Islet precursor cell (in vitro differentiated cells): ENCODE measurements around the gene EDN1.

Experiments used
- DNase-seq: peaks from one replicate; pipeline ENCODE4 v3.0.0-alpha.2; 2018

The EDN1 gene

DNA sequence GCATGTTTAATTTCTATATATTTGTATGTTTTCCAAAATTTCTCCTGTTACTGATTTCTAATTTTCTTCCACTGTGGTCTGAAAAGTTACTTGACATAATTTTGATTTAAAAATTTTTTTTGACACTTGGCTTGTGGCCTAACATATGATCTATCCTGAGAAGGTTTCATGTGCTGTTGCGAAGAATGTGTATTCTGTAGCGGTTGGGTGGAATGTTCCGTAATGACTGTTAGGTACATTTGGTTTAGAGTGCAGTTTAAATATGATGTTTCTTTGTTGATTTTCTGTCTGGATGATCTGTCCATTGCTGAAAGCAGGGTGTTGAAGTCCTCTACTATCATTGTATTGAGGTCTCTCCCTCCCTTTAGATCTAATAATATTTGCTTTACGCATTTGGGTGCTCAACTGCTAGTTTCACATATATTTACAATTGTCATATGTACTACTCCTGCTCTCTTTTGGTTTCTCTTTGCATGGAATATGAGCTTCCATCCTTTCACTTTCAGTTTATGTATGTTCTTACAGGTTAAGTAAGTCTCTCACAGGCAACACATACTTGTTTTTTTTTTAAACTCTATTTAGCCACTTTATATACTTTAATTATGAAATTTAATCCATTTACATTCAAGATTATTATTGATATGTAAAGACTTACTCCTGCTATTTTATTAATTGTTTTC, 19.5 kb upstream of the EDN1 start:
- no peak for DNase-seq

DNA sequence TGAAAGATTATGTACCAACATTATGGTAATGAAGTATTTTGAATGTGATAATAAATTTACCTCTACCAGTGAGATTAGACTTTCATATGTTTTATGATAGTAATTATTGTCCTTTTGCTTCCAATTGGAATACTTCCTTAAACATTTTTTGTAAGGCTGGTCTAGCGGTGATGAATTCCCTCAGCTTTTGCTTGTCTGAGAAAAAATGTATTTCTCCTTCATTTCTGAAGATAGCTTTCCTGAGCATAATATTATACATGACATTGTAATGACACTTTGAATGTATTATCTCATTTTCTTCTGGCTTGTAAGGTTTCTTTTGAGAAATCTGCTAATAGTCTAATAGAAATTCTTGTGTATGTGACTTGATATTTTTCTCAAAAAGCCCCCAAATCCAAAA, 18.6 kb upstream of the EDN1 start:
- no peak for DNase-seq

DNA sequence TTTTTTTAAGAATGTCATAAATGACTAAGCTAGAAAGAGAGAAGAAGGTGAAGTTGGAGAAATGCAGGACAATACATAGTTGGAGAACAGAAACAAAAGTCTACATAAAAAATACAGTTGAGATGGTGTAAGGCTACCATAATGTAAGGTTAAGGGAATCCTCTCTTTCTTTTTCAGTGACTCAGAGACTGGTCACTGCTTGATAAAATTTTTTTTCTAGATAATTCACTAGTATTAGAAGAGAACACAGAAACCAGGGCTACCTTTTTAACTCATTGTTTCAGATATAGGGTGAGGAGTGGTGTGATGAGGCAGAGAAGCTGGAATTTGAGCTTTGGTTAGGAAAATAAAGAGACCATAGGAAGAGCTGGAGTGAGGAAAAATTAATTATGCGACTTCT, 18.2 kb upstream of the EDN1 start:
- DNase-seq = no peak

DNA sequence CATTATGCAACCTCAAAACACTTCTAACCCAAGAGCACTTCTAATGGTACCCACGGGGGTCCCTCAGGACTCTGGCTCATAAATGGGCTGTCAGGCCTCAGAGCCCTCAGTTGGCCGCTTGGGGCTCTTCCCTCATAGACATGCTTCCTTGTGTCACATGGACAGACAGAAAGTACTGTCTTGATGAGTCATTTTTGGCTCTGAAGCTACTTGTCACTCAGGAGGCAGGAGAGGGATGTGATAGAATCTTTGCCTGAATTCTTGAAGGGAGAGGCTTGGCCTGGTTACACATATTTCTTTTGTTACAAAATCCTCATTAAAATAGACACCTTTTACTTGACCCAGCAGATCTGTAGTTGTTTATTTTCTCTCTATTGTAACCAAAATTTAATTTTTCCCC, 15.1 kb upstream of the EDN1 start:
- DNase-seq = peak; percentile 67

DNA sequence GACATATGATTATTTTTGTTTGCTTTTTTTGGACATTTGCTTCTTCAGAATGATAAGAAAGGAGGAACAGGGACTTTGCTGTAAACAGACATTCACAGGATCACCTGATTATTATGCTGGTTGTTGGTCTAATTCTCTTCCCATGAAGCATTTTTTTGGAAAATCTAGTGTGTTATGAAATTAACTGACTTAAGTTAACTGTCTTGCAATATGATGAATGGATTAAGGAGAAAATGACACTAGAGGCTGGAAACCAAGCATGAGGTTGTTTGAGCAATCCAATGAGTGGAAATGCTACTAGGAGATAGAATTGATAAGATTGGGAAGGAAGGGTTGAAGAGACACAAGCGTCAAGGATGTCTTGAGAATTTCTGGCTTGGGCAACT, 13.2 kb upstream of the EDN1 start:
- no peak for DNase-seq

DNA sequence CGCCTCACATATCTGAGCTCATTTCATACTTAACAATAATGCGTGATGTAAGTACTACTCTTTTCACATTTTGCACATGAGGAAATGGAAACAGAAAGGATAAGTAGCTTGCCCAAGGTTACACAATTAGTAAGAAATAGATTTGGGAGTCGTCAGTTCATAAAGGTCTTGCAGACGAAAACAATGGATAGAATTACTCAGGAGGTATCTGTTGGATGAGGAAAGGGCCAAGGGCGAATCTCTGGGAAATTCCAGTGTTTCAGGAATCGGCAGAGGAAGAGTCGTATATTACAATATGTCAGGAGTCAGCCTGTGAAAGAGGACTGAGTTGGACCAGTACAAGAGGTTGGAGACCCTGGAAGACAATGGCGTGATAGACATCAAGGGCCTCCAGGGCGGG, 12.8 kb upstream of the EDN1 start:
- no peak for DNase-seq

DNA sequence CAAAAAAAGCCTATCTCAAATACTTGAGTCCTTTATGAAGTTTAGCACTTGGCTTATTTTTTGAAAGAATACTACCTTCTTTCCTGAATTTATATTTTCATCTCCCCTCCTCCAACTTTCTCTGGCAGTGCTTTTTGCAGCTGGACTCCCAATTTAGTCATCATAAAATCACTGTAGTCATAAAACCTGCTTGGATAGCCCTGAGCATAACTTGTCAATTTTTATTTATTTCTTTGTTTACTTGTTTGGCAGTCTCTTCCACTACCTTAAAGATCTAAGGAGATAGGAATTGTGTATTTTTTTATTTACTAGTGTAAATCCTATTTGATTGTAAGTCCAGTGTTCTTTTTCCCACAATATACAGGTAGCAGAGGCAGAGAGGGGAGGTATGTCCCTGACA, 11.2 kb upstream of the EDN1 start:
- no peak for DNase-seq

DNA sequence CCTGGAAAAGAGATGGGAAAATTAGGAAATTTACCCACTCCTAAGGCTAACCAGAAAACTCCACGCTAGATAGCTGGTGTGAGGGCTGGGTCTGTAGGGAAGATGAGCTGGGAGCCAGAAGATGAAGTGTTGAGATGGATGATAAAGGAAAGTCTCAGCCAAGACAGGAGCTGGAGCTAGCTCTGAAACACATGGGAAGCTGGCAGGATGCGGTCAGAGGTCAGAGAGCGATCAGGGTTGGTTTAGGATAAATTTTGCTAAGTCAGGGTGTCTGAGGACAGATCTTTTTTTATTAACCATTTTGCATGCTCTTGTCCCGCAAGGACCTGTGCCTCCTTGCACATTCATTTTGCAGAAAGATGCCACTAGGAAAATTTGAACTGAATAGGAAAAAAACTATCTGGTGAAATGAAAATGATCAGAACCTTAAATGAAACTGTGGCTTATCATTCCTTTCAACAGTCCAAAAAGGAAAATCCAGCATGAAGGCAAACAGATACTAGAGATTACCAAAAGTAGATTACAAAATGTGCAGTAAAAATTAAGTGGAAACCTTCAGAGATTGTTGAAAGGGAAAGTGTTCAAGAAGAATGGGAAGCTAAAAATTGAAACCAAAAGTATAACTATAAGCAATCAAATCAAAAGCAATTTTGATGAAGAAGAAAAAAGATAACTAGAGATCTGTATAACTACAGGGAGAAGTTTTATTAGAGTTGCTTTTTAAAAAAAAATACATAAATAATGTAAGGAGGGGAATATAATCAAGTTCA, 10.7 kb upstream of the EDN1 start:
- DNase-seq = peak; percentile 59

DNA sequence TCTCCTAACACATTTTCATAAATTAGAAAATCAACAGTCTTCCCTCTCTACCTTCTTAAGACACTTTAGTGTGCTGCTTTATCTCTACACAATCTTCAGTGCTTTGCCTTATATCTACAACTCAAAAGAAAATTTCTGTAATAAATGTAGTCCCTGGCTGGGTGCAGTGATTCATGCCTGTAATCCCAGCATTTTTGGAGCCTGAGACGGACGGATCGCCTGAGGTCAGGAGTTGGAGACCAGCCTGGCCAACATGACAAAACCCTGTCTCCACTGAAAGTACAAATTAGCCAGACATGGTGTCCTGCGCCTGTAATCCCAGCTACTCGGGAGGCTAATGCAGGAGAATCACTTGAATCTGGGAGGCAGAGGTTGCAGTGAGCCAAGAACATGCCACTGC, 9.7 kb upstream of the EDN1 start:
- peak; percentile 83 for DNase-seq

DNA sequence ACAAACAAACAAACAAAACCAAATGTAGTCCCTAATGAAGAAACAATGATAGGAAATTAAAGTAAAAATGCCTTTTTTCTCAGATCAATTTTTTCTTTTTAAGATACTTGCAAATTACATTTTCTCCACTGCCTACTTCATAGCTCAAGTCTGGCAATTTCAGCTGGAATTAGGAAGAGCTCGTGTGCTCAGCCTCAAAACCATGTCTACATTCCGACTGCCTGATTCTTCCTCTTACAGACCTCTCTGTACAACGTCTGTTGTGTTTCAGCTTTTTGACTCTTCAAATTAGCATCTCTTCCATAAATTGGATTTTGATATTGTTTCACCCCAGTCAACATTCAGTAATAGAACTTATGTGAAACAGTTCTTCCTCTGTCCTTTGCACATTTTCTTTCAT, 9.3 kb upstream of the EDN1 start:
- DNase-seq = no peak

DNA sequence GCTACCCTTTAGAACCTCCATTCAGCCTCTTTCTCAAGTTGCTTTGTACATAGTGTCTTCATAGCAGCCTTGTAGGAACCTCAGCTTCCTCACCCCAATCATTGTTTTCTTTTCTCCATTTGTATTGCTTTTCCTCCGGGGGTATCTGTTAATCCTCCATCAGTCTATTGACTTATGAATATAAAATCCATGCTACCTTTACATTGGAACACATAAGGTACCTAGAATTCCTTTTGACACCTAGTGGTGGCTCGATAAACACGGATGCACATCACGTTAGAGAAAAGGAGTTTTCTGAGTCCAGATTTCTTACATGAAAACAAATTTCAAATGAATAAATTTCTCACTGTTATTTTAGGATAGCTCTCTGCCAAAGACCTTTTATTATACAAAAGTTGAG, 6.3 kb upstream of the EDN1 start:
- DNase-seq = no peak

DNA sequence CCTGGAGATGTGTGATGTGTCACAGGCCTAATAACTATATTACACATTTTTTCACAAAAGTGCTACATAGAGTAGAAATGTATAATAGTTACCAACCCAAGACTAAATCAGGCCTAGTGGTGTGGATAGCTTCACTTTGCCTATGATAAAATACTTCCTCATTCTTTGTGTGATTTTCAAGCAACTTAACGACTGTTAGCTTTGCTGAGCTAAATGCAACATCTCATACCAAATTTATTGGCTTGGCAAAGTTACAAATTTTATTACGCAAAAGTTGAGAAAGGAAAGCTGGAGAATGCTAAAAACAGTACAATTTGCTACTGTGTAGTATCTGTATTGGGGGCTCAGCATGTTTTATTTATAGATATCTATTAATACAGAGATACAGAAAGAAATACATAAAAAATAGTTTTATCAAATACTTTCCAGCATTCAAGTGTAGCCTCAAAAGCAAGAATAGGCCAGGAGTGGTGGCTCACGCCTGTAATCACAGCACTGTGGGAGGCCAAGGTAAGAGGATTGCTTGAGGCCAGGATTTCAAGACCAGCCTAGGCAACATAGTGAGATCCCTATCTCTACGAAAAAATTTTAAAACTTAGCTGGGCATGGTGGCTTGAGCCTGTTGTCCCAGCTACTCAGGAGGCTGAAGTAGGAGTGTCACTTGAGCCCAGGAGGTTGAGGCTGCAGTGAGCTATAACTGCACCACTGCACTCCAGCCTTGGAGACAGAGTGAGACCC, 3.6 kb upstream of the EDN1 start:
- DNase-seq = no peak

DNA sequence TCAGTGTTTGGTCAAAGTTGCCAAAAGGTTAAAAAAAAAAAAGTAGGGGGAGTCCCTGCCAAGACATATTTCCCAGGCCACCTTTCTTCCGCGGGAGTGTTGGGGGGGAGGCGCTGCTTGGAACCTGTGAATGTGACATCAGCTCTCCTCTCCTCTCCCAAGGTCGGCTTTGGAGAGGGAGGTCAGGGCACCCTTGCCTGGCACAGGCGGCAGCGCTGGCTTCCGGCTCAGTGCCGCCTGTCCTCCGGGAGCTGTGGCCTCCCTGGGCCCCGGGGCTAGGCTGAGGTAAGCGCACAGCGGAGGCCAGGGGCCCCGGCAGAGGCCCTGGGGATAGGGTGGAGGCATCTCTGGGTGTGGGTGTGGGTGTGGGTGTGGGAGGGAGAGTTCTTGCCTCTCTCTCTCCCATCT, 1.9 kb upstream of the EDN1 start:
- DNase-seq = no peak

DNA sequence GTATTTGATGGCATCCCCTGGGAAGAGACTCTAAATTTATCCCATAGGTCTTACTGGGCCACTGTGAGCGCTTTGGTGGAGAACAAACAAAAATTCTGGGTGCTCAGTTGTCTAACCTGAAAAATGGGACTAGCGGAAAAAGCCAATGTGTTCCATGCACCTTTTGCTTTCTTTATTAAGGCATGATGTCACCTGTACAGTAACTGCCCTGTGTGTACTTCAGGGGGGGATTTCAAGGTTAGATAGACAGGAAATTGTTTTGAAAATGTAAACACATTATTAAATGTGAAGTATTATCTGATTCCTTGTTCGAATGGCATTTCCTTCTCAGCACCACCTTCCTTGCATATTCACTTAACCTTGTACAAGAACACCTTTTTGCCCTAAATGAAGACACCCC, 1.2 kb upstream of the EDN1 start:
- DNase-seq = no peak

DNA sequence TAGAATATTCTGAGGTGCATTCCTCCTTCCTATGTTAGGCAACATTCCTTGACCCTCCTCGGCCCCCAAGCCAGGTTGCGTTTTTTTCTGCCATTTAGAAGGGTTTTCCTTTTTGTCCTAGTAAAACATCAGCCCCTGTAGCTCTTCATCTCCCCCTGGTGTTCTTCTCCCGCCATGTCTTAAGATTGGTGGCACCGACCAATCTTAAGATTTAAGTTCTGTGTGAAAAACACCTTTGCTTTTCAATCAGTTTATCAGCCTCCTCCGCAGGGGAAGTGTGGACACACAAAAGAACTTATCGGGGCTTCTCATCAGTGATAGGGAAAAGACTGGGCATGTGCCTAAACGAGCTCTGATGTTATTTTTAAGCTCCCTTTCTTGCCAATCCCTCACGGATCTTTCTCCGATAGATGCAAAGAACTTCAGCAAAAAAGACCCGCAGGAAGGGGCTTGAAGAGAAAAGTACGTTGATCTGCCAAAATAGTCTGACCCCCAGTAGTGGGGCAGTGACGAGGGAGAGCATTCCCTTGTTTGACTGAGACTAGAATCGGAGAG, 719 bp upstream of the EDN1 start:
- peak; percentile 85 for DNase-seq

DNA sequence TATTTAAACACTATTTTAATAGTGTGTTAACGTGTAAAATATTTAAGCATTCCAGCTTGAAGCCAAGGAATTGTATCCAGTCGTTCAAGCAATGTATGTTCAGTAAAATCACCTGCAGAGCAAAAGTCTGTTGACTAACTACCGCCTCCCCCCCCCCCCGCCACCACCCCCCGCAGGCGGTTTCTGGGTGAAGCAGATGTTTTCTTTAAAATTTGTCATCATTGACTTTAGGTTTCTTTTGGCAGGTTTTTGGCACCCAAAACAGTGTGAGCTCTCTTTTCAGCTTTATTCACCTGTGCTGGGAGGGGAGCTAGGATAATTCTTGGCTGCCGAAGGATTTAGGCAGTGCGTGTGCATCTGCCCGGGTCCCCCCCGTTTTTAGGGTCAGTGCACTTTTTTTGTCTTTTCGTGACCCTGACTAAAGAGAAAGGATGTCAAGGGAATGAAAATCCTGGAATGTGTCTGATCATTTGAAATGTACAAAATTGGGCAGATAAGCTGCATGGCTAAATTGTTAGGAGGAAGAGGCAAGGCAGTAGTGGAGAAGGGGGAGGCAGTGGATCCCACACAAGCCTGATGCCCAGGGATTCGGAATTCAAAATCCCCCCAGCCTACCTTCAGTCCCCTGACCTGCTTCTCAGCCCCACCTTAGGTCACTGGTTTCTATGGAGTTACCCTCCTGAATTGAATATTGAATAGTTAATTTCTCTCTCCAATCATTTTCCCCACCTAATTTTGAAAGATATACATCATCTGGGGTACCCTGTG, 1.1 kb downstream of the EDN1 start:
- DNase-seq = no peak

DNA sequence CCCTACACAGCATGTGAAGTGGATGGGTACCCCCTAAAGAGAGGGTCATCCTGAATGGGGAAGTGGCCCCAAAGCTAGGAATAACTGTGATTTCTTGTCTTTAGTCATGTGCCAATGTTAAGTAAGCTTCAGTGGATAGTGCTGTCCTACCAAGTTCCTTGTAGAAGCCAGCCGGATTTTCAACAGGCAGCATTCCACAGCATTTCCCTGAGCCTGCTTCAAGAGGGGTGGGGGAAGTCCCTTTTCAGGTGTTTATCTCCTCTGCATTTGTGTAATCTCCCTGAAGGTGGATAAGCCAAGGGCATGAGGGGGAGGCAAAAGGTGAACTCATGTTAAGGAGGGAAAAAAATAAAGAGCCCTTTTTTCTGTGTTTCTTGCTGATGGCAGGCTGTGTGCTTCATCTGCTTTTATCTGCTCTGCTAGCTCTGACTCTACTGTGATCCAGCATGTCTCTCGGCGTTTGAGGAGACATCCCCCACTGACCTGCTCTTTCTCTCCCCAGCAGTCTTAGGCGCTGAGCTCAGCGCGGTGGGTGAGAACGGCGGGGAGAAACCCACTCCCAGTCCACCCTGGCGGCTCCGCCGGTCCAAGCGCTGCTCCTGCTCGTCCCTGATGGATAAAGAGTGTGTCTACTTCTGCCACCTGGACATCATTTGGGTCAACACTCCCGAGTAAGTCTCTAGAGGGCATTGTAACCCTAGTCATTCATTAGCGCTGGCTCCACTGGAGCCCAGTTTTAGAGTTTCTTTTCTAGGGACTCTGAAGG, 1.9 kb downstream of the EDN1 start:
- DNase-seq = peak; percentile 72

DNA sequence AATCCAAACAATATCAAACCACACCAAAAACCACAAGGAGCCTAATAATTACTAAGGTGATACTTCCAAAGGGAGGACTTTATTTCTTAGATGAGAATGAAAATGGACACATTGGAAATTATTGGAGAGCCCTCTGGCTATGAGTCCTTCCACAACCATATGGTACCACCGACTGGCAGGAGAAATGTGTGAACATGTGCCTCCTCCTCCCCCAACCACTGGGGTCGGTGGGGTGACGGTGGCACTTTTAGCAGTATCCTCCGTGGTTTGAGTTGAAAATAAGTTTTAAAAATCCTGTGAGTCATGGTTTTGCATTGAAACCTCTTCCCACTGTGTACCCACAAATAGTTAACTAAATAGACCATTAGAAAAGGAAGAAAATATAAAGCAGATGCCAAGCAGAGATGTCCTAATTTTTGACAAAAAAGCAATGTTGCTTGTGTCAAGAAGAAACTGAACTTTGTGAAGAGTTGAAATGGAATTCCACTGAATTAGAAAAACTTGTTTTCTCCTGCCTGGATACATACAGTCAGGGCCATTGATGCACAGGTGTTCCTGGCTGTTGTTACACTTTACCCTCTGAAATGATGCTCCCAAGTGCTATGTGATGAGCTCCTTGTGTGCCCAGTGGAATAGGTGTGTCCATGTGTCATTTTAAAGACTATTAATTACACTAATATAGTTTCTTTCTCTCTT, 3.2 kb downstream of the EDN1 start:
- DNase-seq = no peak

DNA sequence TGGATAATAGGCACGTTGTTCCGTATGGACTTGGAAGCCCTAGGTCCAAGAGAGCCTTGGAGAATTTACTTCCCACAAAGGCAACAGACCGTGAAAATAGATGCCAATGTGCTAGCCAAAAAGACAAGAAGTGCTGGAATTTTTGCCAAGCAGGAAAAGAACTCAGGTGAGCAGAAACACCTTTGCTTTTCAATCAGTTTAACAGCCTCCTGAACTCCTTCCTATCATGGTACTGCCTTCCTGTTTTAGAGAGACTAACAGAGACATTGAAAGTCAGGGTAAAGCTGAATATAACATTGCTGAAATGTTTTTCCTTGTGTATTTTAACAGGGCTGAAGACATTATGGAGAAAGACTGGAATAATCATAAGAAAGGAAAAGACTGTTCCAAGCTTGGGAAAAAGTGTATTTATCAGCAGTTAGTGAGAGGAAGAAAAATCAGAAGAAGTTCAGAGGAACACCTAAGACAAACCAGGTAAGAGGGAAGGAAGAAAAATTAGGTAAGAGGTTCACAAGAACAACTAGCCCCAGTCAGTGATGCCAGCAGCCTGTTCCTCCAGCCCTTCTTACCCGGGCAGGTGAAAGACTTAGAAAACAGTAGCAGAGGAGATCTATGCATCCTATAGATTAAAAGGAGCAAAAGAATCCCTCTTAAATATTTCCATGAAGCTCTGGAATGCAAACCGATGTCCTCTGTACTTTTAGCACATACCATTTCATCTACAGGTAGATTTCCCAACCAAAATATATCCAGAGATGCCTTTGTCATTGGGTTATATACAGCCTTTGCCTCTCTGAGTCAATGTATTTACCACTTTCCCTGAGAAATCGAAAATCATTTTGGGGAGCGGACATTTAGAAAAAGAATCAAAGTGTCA, 4.0 kb downstream of the EDN1 start:
- DNase-seq = no peak

DNA sequence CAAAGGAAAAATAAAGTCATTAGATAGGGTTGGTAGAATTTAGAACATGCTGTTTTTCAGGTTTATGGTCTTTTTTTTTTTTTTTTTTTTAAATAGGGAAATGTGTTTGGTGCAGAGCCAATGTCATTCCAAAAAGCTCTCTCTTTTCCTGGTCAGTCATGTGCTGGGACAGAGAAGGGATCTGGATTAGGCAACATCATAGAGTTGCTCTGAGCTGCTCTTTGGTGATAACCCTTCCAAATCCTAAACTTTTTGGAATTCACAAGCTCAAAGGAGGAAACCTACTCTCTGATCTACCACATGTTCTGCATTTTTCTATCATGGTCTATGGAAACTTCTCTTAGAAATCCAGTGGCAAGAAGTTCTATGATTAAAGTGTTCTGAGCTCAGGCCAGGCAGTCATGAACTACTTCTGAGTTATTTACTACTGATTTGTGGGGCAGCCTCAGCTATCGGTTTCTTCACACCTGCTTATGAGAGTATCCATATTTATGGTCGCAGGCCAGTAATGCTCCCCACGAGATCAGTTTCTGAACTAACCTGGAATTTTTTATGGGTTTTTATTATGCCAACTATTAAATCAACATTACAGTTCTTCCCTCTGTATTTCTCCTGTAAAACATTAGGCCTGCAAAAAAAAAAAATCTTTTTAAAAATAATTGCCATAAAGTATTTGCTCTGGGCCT, 4.8 kb downstream of the EDN1 start:
- no peak for DNase-seq
